GM12865 (cell line): ENCODE data around the gene GPR25.

ENCODE experiments used
- DNase-seq: peaks from one replicate; pipeline ENCODE4 v3.0.0; 2010; ENCODE audit warnings: low read depth
- H3K4me3 ChIP-seq: 2 replicates; pipeline ENCODE4 v1.5.1; 2011; ENCODE audit warnings: mild to moderate bottlenecking, low read depth, low read length, control low read depth
- TF ChIP-seq, protein P1 (sequence below): IDR thresholded peaks from 2 replicates; pipeline ENCODE4 v1.5.1; 2011; ENCODE audit warnings: low read length, control low read depth, low read depth, inconsistent platforms; ENCODE audit not compliant: insufficient read depth; ENCODE audit errors: missing control alignments

Gene GPR25

DNA sequence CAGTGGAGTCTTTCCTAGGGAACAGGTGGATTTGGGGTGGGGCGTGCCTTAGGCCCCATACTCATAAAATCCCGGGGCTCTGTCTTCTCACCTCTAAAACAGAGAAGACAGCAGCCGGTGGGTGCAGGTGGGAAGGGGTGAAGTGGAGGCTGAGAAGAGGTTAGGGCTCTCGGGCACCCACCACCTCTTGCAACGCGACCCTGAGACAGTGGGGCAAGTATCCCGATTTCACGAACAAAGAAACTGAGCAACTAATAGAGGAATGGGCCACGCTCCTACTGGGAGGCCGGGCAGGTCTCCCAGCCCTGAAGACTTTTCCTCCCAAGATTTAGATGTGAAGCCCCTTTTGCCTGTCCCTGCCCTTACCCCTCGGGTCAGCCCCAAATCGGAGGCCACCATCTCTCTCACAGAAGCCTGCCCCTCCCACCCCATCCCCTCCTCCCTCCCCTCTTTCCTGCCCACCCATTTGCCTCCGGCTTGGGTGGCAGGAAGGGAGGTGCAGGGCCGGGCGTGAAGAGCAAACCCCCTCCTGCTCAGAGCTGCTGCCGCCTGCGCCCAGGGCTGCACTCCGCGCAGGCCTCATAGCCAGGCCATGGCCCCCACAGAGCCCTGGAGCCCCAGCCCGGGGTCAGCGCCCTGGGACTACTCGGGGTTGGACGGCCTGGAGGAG, at the start of gene GPR25:
Gene GPR25 (plus strand): TSS at position 536 of the 670 bp plus-strand sequence. CDS start 57 bp downstream, at position 593.
- no peak within 1 kb of the TSS for H3K4me3 ChIP-seq
- TF ChIP-seq, protein P1, sequence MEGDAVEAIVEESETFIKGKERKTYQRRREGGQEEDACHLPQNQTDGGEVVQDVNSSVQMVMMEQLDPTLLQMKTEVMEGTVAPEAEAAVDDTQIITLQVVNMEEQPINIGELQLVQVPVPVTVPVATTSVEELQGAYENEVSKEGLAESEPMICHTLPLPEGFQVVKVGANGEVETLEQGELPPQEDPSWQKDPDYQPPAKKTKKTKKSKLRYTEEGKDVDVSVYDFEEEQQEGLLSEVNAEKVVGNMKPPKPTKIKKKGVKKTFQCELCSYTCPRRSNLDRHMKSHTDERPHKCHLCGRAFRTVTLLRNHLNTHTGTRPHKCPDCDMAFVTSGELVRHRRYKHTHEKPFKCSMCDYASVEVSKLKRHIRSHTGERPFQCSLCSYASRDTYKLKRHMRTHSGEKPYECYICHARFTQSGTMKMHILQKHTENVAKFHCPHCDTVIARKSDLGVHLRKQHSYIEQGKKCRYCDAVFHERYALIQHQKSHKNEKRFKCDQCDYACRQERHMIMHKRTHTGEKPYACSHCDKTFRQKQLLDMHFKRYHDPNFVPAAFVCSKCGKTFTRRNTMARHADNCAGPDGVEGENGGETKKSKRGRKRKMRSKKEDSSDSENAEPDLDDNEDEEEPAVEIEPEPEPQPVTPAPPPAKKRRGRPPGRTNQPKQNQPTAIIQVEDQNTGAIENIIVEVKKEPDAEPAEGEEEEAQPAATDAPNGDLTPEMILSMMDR = no peak
- DNase-seq = no peak

DNA sequence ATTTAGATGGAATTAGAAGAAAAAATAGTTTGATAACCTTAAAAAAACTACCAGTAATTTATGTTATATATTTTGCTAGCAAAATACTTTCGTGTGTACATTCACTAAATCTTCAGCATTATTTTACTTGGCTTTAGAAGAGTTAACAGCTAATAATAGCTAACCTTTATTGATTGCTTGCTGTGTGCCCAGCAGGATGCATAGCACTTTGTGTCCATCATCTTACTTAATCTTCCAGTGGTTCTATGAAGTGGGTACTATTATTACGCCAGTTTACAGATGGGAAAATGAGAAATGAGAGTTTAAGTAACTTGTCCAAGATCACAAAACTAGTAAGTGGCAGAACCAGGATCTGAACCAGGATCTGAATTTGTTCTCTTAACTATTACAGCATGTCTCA, 41.7 kb upstream of the GPR25 start:
- H3K4me3 ChIP-seq = no peak overlapping the region
- DNase-seq = no peak
- TF ChIP-seq, protein P1 = no peak

DNA sequence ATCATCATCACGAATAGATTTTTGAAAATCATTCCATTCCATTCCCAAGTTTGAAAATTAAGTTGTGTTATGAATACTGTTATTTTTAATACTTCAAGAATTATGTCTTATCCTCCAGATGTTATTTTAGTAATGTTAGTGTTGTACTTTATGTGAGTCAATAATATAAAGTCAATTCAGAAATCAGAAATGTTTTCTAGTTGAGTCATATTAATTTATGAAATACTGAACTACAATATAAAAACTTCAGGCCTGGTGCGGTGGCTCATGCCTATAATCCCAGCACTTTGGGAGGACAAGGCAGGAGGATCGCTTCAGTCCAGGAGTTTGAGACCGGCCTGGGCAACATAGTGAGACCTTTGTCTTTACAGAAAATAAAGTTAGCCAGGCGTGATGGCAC, 38.4 kb upstream of the GPR25 start:
- H3K4me3 ChIP-seq = no peak overlapping the region
- no peak for DNase-seq
- TF ChIP-seq, protein P1 = no peak

GRCh38 chr1:200836213-200836612, 36.6 kb upstream of the GPR25 start:
- DNase-seq = no peak
- no peak overlapping the region for H3K4me3 ChIP-seq
- TF ChIP-seq, protein P1 = no peak

GRCh38 chr1:200837931-200838571, 34.7 kb upstream of the GPR25 start:
- DNase-seq = peak; percentile 20
- H3K4me3 ChIP-seq = no peak overlapping the region
- TF ChIP-seq, protein P1 = peak; percentile 30

DNA sequence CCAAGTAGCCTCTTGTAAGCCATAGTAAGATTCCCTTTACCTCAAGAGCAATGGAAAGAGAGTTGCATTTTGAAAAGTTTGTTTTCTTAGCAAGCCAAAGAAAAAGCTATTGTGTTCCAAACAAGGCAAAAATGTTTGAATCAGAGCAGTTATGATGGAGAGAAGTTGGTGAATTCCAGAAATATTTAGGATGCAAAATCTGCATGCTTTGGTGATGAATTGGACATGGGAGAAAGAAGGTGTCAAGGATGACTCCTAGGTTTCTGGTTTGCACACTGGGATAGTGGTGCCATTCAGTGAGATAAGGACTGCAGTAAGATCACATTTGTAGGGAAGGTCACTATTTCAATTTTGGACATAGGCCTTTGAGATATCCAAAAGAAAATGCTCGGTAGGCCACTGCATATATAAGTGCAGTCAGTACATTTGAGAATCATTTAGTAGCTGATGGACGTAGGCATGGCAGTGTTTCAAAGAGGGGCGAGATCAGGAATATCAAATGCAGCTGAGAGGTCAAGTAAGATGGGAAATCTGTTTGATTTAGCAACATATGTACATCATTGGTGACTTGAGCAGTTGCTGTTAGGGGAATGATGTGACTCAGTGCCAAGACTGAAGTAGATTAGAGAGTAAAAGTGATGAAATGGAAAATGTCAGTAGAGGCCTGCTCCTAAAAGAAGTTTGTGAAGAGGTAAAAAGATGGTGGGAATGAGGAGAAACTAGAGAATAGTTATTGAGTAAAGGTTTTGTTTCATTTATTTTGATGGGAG, 33.9 kb upstream of the GPR25 start:
- TF ChIP-seq, protein P1 = no peak
- no peak overlapping the region for H3K4me3 ChIP-seq
- DNase-seq = no peak
